Sciatic nerve (tissue), 2 donors: ENCODE measurements around the gene TMEM191B. TPM values are rescaled to one million over a fixed set of nuclear protein-coding genes. Genes with fewer than 3 reads are reported as not detected.
A peak's percentile ranks its signal among the peaks of the same experiment; 100 is the strongest.
"Not testable (repeated sequence)": the region's sequence is repeated elsewhere in the genome, so short reads cannot be mapped to it uniquely, and the experiment has no call there.

Experiments used
- ATAC-seq: fragments of 200-7000 bp; cut with Tn5 transposase; one replicate; pipeline ENCODE4 v1.9.1; 2020; ENCODE audit warnings: mild to moderate bottlenecking, moderate library complexity
- DNase-seq: peaks from one replicate; pipeline ENCODE4 v3.0.0-alpha.2; 2020; ENCODE audit warnings: low spot score
- intact Hi-C: fragments of 100-400 bp; cut with DNase I; formaldehyde crosslinking; loops from one replicate; pipeline ENCODE4 v1.14.2; 2022
- total RNA-seq: library from RNA; stranded (reverse); fragmentation: NEBNext Ultra II Directional; extraction: Animal tissue kit (Norgen Biotek cat#: 25700); gene quantifications from one replicate; pipeline ENCODE4 v1.2.1, GENCODE V29; 2021
- donor health status: DM: no; HTN: no; CAD: no.
- donor health status: DM: no; HTN: no; CAD: no.

TMEM191B gene
- total RNA-seq, 1 donor from 2014 or later = 0.80 TPM

- DNase-seq, intact Hi-C loops: not testable (repeated sequence)
- ATAC-seq = peak; percentile 82
These were observed 25.4 kb downstream of the TMEM191B start for GRCh38 chr22:18552839-18553597.

- not testable (repeated sequence) for DNase-seq
These were observed 27.0 kb downstream of the TMEM191B start for GRCh38 chr22:18554280-18555256.

GRCh38 chr22:18558516-18558915, 30.9 kb downstream of the TMEM191B start:
- peak; percentile 90 for ATAC-seq
- DNase-seq, intact Hi-C loops: not testable (repeated sequence)

More at GRCh38 chr22:18554280-18555256, 27.0 kb downstream of the TMEM191B start:
- ATAC-seq = peak; percentile 69
- intact Hi-C loops = not testable (repeated sequence)

- DNase-seq, intact Hi-C loops: not testable (repeated sequence)
- peak; percentile 43 for ATAC-seq
These were observed 31.3 kb downstream of the TMEM191B start for GRCh38 chr22:18558939-18559338.

- intact Hi-C loops, DNase-seq, ATAC-seq: not testable (repeated sequence)
These were observed 32.7 kb downstream of the TMEM191B start for GRCh38 chr22:18560099-18560974.

- intact Hi-C loops, DNase-seq, ATAC-seq: not testable (repeated sequence)
These were observed 43.1 kb downstream of the TMEM191B start for GRCh38 chr22:18570509-18571246.

- intact Hi-C loops, ATAC-seq, DNase-seq: not testable (repeated sequence)
These were observed 46.0 kb downstream of the TMEM191B start for GRCh38 chr22:18573483-18574164.

GRCh38 chr22:18574555-18574954, 47.0 kb downstream of the TMEM191B start:
- ATAC-seq = peak; percentile 47
- intact Hi-C loops = not testable (repeated sequence)

GRCh38 chr22:18575686-18576085, 48.1 kb downstream of the TMEM191B start:
- intact Hi-C loops, DNase-seq, ATAC-seq: not testable (repeated sequence)

More at GRCh38 chr22:18574555-18574954, 47.0 kb downstream of the TMEM191B start:
- not testable (repeated sequence) for DNase-seq

GRCh38 chr22:18577090-18577818, 49.7 kb downstream of the TMEM191B start:
- DNase-seq, ATAC-seq, intact Hi-C loops: not testable (repeated sequence)

- not testable (repeated sequence) for DNase-seq
- ATAC-seq = peak; percentile 96
These were observed 50.2 kb downstream of the TMEM191B start for GRCh38 chr22:18577847-18578246.

More at GRCh38 chr22:18577847-18578246, 50.2 kb downstream of the TMEM191B start:
- intact Hi-C loops = not testable (repeated sequence)

Other genes starting within 250 kb of the TMEM191B start
- gene GGTLC3, start 9.6 kb upstream of the TMEM191B start, total RNA-seq = not detected
- 0.27 TPM for gene RIMBP3, start 84.1 kb downstream of the TMEM191B start, total RNA-seq